Activated CD4-positive, CD25-positive, alpha-beta regulatory T cell (primary cell): ENCODE data around the gene PDX1.

ENCODE experiments used
- DNase-seq, 4 experiments: peaks; one replicate each; lab custom pipeline; 2025; lab: John Stamatoyannopoulos, UW

The PDX1 gene

DNA sequence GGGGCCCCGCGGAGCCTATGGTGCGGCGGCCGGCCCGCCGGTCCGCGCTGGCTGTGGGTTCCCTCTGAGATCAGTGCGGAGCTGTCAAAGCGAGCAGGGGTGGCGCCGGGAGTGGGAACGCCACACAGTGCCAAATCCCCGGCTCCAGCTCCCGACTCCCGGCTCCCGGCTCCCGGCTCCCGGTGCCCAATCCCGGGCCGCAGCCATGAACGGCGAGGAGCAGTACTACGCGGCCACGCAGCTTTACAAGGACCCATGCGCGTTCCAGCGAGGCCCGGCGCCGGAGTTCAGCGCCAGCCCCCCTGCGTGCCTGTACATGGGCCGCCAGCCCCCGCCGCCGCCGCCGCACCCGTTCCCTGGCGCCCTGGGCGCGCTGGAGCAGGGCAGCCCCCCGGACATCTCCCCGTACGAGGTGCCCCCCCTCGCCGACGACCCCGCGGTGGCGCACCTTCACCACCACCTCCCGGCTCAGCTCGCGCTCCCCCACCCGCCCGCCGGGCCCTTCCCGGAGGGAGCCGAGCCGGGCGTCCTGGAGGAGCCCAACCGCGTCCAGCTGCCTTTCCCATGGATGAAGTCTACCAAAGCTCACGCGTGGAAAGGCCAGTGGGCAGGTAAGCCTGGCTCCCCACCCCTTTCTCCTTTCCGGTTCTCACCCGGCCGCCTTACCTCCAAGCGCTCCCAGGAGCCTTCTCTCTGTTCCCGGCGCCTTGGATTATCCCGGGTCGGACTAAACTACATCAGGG, at the start of gene PDX1:
Gene PDX1 (plus strand): TSS at position 67 of the 743 bp plus-strand sequence. CDS start 139 bp downstream, at position 206.
- no peak for DNase-seq

DNA sequence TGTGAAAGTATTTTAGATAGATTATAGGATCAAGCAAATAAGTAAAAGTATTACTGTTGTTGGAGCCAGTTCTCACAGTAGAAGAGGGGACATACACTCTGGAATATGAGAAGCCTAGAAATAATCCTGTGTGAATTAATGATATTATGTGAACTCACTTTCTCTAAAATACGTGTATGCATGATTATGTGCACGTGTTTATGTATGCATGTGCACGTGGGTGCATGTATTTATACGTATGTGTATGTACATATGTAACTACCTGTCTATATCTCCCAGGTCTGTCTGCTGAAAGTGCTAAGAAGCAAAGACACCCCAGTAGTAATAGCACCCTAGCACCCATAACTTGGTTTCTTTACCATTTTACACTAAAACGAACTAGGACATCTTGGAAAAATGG, 41.5 kb upstream of the PDX1 start:
- no peak for DNase-seq

DNA sequence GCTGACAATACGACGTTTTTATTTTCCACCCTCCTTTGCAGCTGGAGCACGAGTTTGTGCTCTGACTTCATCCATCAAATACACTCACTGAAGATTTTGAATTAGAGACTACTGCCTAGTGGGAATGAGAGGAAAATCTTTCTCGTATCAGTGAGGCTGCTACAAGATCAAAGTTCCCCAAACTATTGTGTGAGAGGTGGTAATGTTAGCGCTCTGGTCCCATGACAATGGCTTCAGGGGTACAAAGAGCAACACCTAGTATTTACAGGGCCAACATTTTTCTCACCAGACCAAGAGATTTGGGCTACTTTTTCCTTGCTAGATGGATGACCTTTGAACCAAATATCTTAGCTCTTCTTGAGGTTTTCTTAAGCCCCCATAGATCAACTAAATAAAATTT, 30.3 kb upstream of the PDX1 start:
- no peak for DNase-seq

DNA sequence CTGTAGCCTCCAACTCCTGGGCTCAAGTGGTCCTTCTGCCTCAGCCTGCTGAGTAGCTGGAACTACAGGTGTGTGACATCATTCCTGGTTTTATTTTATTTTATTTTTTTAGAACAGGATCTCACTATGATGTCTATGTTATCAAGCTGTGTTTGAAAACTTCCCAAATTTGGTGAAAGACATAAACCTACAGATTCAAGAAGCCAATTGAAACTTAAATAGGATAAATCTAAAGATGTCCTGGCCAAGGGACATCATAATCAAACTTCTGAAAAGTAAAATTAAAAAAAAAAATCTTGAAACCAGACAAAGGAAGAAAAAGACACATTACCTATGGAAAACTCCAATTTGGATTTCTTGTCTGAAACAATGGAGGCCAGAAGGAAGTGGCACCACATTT, 23.1 kb upstream of the PDX1 start:
- DNase-seq, result no peak

DNA sequence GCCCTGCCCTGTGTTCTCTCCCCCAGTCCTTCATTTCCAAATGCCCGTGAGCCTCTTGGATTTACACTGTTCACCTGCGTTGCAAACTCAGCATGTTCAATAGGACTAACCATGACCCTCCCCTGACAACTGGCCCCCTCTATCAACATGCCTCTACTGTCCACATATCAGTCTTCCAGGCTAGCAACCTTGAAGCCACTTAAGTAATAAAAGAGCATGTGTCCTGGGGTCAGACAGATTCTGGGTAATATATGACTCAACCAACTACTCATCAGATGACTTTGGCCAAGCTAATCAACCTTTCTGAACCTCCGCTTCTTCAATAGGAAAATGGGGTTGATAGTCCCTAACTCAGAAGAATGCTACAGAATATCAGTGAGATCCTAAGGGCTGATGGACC, 15.1 kb upstream of the PDX1 start:
- no peak for DNase-seq

DNA sequence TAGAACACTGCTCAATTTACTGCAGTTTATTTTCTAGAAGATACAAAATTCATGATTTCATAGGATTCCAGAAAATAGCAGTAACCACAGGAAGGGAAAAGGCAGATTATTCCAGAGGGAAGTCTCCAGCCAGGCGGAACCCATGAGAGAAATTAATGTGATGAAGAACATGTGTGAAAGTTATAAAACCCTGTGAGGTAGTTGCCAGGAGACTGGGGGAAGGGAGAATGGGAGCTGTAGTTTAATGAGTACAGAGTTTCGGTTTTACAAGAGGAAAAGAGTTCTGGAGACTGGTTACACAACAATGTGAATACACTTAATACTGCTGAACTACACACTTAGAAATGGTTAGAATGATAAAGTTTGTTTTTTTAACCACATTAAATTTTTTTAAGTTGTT, 14.2 kb upstream of the PDX1 start:
- no peak for DNase-seq

DNA sequence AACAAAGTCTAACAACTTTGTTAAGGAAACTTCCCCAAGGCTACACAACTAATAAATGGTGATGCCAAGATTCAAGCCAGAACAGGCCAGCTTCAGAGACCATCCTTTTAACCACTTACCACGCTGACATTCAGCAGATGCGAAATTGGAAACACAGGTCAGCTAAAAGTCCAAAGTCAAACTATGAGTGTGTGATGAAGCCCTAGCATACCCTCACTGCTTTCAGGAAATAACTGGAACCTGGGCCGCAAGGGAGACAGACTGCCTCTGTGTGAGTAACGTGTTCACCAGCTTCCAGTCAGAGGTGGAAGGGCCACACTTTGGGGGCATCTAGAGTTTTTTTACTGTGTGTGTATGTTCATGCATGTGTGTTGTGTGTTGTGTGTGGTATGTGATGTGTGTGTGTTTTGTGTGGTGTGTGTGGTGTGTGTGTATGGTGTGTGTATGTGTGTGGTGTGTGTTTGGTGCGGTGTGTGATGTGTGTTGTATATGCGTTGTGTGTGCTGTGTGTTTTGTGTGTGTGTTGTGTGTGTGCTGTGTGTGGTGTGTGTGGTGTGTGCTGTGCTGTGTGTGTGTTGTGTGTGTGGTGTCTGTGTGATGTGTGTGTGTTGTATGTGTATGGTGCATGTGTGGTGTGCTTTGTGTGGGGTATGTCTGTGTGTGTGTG, 12.5 kb upstream of the PDX1 start:
- DNase-seq, result no peak

DNA sequence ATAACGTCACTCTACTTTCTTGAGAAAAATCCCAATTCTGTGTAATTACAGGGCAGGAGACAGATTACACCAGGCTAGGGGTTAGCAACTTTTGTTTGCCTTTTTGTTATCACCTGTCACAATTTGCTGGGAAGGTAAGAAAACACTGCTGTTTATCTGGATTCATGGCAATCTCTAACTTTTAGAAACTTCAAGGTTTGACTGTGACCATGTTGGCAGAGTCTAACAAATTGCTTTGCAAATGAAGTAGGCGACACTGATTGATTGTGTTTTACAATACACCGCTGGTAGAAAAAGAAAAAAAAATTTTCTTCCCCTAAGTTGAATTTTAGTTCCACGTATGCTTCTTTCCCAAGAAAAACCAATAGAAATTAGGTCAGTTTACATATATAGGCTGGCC, 10.4 kb upstream of the PDX1 start:
- DNase-seq, result no peak

DNA sequence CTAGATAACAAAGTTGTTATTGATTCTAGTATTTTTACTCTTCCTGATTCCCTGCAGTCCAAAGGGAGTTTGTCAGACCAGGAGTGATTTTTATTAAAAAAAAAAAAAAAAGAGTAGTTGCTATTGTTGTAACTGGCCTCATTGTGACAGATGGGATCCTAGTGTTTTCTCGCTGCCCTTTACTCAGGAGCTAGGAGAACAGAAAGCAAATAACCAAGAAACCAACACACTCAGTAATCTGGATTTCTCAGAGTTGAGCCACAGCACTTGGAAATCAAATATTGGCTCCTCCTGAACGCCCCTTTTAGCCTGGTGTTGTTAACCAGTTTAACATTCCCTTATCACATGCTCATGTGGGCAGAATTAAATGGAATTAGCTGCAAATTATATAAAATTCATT, 8.3 kb upstream of the PDX1 start:
- DNase-seq, result no peak

DNA sequence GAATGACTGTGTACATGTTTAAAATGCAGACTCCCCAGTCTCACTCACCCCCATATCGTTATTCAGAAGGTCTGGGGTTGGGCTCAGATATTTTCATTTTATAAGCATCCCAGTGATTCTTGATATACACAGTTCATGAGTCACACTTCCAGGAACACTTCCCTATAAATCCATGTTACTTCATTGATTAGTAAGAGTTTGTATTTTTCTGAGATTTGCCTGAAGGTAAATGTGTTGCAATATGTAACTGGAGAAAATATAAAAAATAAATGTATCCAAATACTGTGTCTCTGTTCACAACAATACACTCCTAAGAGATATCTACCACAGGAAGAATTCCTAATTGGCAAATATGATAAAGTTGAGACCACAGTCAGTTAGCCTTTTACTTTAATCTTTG, 6.6 kb upstream of the PDX1 start:
- no peak for DNase-seq

DNA sequence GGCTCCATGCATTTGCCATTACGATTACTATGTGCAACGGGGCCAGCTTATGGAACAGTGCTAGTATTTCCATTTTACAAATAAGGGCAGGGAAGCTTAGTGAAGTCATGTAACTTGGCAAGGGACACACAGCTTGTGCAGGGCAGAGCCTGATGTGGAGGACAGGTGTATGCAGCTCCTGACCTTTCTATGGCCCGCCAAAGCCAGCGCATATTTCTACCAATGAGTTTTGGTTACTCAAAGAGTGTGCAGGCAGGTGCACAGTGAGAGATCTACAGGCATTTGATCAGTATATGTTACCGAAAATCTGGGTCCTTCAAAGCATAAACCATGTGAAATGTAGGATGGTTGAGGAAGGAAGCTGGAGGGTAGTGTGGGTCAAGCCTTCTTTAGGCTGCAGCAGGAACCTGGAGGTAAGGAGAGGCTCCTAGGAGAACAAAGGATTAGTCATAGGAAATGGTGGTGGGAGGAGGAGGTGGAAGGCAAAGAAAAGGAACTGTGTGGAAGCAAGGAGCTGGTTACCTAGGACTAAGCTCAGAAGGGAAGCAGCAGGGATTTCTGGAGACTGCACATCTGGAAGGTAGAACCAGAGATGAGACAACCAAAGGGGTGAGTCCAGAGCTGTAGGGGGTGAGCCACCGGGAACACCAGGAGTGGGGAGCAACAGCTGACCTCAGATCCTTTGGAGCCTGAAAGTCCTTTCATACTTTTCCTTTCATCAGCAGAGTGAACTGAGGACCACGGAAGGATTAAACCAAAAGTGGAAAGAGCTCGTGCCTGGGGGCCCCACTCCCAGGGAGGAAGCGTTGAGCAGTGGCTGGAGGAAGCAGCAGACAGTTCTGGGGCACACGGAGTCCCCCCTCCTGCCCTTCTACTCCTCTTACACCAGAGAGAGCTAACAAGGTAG, 4.2 kb upstream of the PDX1 start:
- DNase-seq, result no peak

DNA sequence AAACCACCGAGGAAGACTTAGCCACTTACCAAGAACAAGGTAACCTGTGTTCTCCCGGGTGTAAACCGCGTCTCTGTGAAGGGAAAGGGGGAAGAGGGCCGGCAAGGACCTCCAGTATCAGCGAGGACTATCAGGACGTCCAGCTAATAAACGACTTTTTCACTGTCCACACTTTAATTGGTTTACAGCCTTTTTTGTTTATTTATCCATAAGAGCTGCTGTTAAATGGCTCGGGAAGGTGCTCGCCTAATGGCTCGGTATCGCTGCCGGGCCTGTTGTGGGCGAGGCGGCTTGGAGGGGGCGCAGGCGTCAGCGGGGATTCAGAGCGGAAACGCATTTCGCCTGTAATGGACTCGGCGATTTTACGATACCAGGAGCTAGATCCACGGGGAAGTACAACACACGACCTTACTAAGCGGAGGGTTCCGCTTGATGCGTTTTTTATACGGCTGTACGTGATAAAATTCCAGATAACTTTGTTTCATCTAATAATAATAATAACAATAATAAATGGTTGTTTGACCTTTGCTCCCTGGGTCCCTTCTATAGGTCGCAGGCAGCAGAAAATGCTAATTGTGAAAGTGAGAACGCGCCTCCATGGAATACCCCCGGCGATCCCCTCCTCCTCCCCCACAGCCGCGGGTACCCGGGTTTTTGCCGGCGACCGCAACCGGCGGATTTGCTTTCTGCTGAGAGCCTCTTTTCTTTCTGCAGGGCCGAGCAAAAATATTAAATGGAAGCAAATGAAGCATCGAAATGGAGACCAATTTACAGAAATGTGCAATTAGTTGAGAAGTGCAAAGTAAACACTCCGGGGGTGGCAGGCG, 2.5 kb upstream of the PDX1 start:
- DNase-seq, result no peak

DNA sequence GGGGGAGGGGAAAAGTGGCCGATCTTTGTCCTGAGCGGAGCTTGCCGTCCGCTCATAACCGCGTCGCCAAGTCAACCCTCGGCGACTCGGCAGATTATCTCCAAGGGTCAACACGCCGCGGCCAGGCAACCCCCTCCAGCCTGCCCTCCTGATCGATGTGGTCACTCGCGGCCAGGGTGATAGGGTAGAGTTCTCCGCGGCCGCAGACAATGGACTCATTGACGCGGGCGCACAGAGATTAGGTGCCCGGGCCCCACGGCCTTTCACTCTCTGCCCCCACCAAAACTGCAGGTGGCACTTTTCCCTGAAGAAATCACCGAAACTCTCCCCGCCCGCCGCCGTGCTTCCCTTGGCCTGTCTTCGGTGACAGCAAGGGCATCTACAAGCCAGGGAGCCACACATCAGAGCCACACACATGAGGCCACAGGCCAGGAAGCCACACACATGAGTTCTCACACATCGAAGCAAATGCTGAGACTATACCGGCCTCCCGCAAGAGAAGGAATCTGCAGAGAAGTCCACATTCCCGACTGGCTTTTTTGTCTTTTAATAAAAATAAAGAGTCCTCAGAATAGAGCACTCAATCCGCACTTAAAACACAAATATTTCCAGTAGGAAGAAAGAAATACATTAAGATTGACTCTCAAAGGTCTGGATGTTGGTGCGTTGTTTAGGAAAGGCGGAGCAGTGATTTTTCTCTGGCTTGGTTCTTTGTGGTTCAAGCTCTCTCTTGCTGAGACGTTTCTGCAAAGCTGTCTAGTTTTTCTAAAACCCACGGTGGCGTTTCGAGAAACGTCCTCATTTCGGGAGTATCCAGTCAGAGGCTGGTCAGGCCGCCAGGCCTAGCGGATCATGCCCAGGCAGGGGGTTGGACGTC, 1.5 kb upstream of the PDX1 start:
- DNase-seq, result no peak

DNA sequence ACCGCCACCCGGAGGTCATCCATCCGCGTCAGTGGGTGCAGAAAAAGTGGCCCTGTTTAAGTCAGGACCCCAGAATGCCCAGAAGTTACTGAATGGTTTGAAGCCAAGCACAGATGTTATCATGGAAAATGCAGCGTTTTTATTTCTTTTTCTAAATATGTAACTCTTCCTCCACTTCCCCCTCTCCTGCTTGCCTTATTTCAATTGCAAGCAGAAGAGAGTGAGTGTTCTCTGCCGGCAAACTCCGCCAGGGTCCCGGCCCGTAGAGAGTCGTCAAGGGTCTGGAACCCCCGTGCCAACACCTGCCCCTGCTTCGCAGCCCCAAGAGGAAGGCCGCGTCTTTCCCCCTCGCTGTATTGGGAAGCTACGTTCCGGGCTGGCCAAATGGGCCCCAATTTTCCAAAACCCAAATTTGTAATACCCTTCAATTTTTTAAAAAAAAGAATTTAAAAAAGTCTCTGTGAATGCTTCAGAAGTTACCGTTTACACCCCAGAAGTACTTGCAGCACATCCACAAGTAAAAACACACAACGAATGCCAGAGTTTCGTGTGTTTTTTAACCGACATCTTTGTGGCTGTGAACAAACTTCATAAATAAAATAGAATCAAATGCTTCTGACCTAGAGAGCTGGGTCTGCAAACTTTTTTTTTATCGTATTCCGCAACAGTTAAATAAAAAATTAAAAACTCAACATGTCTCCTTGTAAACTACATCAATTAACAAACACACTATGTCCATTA, 712 bp upstream of the PDX1 start:
- DNase-seq, result no peak

DNA sequence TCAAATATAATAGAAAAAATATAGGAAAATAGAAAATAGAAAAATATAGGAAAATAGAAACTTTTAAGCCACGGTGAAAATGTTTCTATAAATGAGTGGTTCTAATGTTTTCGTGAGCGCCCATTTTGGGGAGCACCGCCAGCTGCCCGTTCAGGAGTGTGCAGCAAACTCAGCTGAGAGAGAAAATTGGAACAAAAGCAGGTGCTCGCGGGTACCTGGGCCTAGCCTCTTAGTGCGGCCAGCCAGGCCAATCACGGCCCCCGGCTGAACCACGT, 204 bp upstream of the PDX1 start:
- DNase-seq, result no peak

DNA sequence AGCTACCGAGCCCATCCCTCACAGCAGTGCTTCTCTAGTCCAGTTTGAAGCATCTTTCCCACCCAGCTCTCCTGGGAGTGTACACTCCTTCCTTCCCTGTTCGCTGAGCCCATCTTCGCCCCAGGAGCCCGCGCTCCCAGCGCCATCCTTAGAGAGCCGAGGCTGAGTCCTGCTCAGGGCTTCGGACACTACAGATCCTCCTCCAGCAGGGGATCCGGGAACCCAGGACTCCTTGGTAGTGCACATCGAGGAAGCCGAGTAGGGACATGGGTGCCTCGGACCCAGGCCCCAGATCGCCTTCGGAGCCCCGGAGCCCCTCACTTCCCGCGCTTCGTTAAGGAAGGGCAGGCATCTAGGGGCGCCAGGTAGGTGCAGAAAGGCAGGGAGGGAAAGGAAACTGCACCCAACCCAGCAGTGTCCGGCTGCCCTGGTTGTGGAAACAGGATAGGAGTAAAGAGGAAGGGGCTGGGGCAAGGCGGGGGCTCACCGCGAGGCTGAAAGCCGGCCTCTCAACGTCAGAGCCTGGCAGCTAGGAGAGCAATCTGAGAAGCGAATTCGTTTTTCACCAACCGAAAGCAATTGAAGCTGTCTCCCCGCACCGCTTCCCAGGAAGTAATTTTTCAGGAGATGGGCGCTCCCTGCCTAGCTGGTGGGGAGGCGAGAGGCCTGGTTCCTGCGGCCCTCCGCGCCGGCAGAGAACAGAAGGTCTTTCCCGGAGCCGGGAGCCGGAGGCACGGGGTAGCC, 1.0 kb downstream of the PDX1 start:
- DNase-seq, result no peak

DNA sequence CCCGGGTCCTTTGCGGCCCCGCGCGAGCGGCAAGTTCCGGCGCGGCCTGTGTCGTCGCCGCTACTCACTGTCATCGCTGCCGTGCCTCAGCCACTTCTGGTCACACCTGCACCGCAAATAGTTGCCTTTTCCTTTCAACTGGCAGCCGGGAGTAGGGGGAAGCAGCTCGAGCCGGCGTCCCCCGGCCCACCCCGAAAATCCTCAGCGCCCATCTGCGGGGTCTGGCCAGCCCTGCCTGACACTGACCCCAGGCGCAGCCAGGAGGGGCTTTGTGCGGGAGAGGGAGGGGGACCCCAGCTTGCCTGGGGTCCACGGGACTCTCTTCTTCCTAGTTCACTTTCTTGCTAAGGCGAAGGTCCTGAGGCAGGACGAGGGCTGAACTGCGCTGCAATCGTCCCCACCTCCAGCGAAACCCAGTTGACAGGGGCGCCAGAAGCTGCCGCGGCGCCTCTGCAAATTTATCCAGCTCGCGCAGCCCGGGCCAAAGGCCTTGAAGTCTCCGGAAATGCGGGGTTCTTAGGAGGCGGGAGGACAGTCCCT, 1.7 kb downstream of the PDX1 start:
- DNase-seq, result no peak

DNA sequence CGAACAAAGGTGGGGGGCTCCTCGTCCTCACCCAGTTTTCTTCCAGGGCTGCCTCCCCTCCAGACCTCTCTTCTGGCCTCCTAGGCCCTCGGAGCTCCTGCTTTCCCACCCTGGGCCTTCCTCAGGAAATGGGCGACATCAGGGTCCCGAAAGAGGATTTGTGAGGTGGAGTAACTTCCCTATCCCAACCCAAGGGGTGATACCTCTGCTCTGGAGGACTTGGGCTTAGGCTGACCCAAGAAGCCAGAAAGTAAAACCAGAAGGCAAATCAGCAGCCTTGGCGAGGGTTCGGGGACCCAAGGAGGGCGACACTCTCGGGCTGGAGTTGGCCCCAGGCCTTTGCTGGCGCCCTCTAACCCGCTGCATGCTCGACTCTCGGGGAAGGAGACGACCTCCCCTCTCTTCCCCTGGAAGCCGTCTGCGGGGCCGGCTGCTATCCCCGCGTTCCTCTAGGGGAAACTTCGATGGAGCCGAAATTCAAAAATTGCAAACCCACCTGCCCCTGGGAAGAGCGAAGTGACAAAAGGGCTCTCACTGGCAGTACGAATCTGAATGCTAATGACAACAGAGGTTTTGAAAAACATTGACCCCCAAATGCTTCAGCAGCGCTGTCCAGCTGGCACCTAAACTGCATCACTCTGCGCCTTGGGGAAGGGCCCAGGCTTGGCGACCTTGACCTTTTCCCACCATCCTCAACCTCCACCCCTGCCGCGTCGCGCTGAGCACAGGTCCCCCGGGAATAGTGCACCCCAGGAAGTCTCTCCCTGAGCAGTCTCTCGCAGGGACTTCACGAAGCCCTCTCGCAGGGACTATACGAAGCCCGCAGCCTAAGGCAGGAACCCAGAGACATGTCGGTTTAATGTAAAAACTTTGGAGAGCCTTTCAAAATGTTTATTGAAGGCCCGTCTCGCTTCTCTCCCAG, 2.4 kb downstream of the PDX1 start:
- DNase-seq, result no peak
